Measurements from ENCODE around the gene COLEC12.

Gene COLEC12

GRCh38 chr18:273525-273924, 227.0 kb downstream of the COLEC12 start:
- DNase-seq (ENCODE audit: low spot score) = no peak

GRCh38 chr18:272650-273049, 227.9 kb downstream of the COLEC12 start:
- no peak for DNase-seq (ENCODE audit: low spot score)

- no peak for DNase-seq (ENCODE audit: low spot score)
Measured at GRCh38 chr18:269480-270095, 230.9 kb downstream of the COLEC12 start.

- DNase-seq (ENCODE audit: low spot score) = peak; percentile 94
Measured at GRCh38 chr18:267688-268552, 232.6 kb downstream of the COLEC12 start, which contains the start of gene THOC1. Gene THOC1, minus strand, starts transcription at chr18:268047. Its CDS starts 28 bp downstream, at chr18:268019.

GRCh38 chr18:267380-267687, 233.2 kb downstream of the COLEC12 start:
- DNase-seq (ENCODE audit: low spot score) = no peak
